ENCODE results near the gene POLR2F. TPM values are rescaled to one million over a fixed set of nuclear protein-coding genes. Genes with fewer than 3 reads are reported as not detected.
"Not testable (repeated sequence)": the region's sequence is repeated elsewhere in the genome, so short reads cannot be mapped to it uniquely, and the experiment has no call there.

POLR2F gene
- total RNA-seq, 1 experiment from 2014 or later: 80.8 TPM

- Histone ChIP-seq H3K36me3 (replicated peaks; ENCODE audit: control insufficient read depth, insufficient read depth, low read length) (peaks cover 26% of the 10 kb centered on the region), H3K27me3 (ENCODE audit: control insufficient read depth, insufficient read depth, low read length) (peaks cover 10% of the 10 kb centered on the region; the same call in 1 of the 2 replicates)
- not testable (repeated sequence) for DNase-seq; H3K4me3 ChIP-seq (ENCODE audit: insufficient read depth, low read depth, low read length)
Observed at GRCh38 chr22:37955825-37956397, 2.4 kb downstream of the POLR2F start.

- H3K4me3 ChIP-seq (ENCODE audit: insufficient read depth, low read depth, low read length): no peak overlapping the region
- H3K27me3 ChIP-seq (ENCODE audit: control insufficient read depth, insufficient read depth, low read length): peaks cover 8% of the 10 kb centered on the region; the same call in 1 of the 2 replicates
- H3K36me3 ChIP-seq (replicated peaks; ENCODE audit: control insufficient read depth, insufficient read depth, low read length): peaks cover 38% of the 10 kb centered on the region
- DNase-seq: no peak
Observed at GRCh38 chr22:37957232-37957631, 3.7 kb downstream of the POLR2F start.

- peaks cover 39% of the 10 kb centered on the region for H3K36me3 ChIP-seq (replicated peaks; ENCODE audit: control insufficient read depth, insufficient read depth, low read length)
- H3K27me3 ChIP-seq (ENCODE audit: control insufficient read depth, insufficient read depth, low read length): no peaks in the 10 kb centered on the region
- DNase-seq: no peak
- H3K4me3 ChIP-seq (ENCODE audit: insufficient read depth, low read depth, low read length): no peak overlapping the region
Observed at GRCh38 chr22:37959231-37959825, 5.8 kb downstream of the POLR2F start.

- H3K27me3 ChIP-seq (ENCODE audit: control insufficient read depth, insufficient read depth, low read length): no peaks in the 10 kb centered on the region
- no peak overlapping the region for H3K4me3 ChIP-seq (ENCODE audit: insufficient read depth, low read depth, low read length)
- peaks cover 39% of the 10 kb centered on the region for H3K36me3 ChIP-seq (replicated peaks; ENCODE audit: control insufficient read depth, insufficient read depth, low read length)
- DNase-seq: no peak
Observed at GRCh38 chr22:37961062-37961461, 7.6 kb downstream of the POLR2F start.

- Histone ChIP-seq H3K4me3 (ENCODE audit: insufficient read depth, low read depth, low read length) (no peak overlapping the region), H3K27me3 (ENCODE audit: control insufficient read depth, insufficient read depth, low read length) (no peaks in the 10 kb centered on the region), H3K36me3 (replicated peaks; ENCODE audit: control insufficient read depth, insufficient read depth, low read length) (peaks cover 20% of the 10 kb centered on the region)
- DNase-seq: no peak
Observed at GRCh38 chr22:37965940-37966664, 12.6 kb downstream of the POLR2F start.

GRCh38 chr22:37967147-37967546, 13.6 kb downstream of the POLR2F start:
- H3K4me3 ChIP-seq (ENCODE audit: insufficient read depth, low read depth, low read length): no peak overlapping the region
- no peak for DNase-seq

GRCh38 chr22:37967637-37968451, 14.3 kb downstream of the POLR2F start:
- H3K27me3 ChIP-seq (ENCODE audit: control insufficient read depth, insufficient read depth, low read length): no peaks in the 10 kb centered on the region

More at GRCh38 chr22:37967147-37967546, 13.6 kb downstream of the POLR2F start:
- no peaks in the 10 kb centered on the region for H3K27me3 ChIP-seq (ENCODE audit: control insufficient read depth, insufficient read depth, low read length)
- H3K36me3 ChIP-seq (replicated peaks; ENCODE audit: control insufficient read depth, insufficient read depth, low read length): peaks cover 11% of the 10 kb centered on the region

GRCh38 chr22:37968452-37969251, 15.2 kb downstream of the POLR2F start:
- H3K4me3 ChIP-seq (ENCODE audit: insufficient read depth, low read depth, low read length): no peak overlapping the region
- no peaks in the 10 kb centered on the region for H3K27me3 ChIP-seq (ENCODE audit: control insufficient read depth, insufficient read depth, low read length)
- DNase-seq: no peak
- H3K36me3 ChIP-seq (replicated peaks; ENCODE audit: control insufficient read depth, insufficient read depth, low read length): peaks cover 8% of the 10 kb centered on the region

More at GRCh38 chr22:37967637-37968451, 14.3 kb downstream of the POLR2F start:
- DNase-seq: no peak
- no peak overlapping the region for H3K4me3 ChIP-seq (ENCODE audit: insufficient read depth, low read depth, low read length)
- peaks cover 8% of the 10 kb centered on the region for H3K36me3 ChIP-seq (replicated peaks; ENCODE audit: control insufficient read depth, insufficient read depth, low read length)

GRCh38 chr22:37970864-37971263, 17.4 kb downstream of the POLR2F start:
- no peak overlapping the region for H3K4me3 ChIP-seq (ENCODE audit: insufficient read depth, low read depth, low read length)
- peak; percentile 37 for DNase-seq
- no peaks in the 10 kb centered on the region for H3K27me3 ChIP-seq (ENCODE audit: control insufficient read depth, insufficient read depth, low read length)
- H3K36me3 ChIP-seq (replicated peaks; ENCODE audit: control insufficient read depth, insufficient read depth, low read length): peaks cover 8% of the 10 kb centered on the region

GRCh38 chr22:37971475-37972434, 18.3 kb downstream of the POLR2F start:
- H3K4me3 ChIP-seq (ENCODE audit: insufficient read depth, low read depth, low read length): no peak overlapping the region
- H3K36me3 ChIP-seq (replicated peaks; ENCODE audit: control insufficient read depth, insufficient read depth, low read length): peaks cover 7% of the 10 kb centered on the region
- peak; percentile 87 for DNase-seq
- H3K27me3 ChIP-seq (ENCODE audit: control insufficient read depth, insufficient read depth, low read length): no peaks in the 10 kb centered on the region

- Histone ChIP-seq H3K36me3 (replicated peaks; ENCODE audit: control insufficient read depth, insufficient read depth, low read length) (no peaks in the 10 kb centered on the region; the same call in none of the 2 replicates), H3K4me3 (ENCODE audit: insufficient read depth, low read depth, low read length) (no peak overlapping the region), H3K27me3 (ENCODE audit: control insufficient read depth, insufficient read depth, low read length) (no peaks in the 10 kb centered on the region)
- no peak for DNase-seq
Observed at GRCh38 chr22:37972527-37972926, 19.0 kb downstream of the POLR2F start.

- Histone ChIP-seq H3K36me3 (replicated peaks; ENCODE audit: control insufficient read depth, insufficient read depth, low read length) (no peaks in the 10 kb centered on the region; the same call in 1 of the 2 replicates), H3K27me3 (ENCODE audit: control insufficient read depth, insufficient read depth, low read length) (no peaks in the 10 kb centered on the region), H3K4me3 (ENCODE audit: insufficient read depth, low read depth, low read length) (no peak overlapping the region)
- DNase-seq: no peak
Observed at GRCh38 chr22:37973271-37974170, 20.0 kb downstream of the POLR2F start.

All from H7 (cell line).